HepG2 (cell line): ENCODE data around the gene EPM2A. TPM values are rescaled to one million over a fixed set of nuclear protein-coding genes. Genes with fewer than 3 reads are reported as not detected.

ENCODE experiments used
- ATAC-seq: fragments of 200-7000 bp; cut with Tn5 transposase; 3 replicates; pipeline ENCODE4 v1.9.1; 2020; ENCODE audit warnings: mild to moderate bottlenecking, moderate library complexity
- BruUV-seq: library from RNA; stranded (reverse); fragments of 400-500 nt; replicated peaks from 2 replicates; lab custom pipeline; 2021; lab: Mats Ljungman, UMichigan
- CTCF ChIA-PET: fragments of 300-600 bp; formaldehyde crosslinking; extraction: SDS; loops from one replicate; lab custom pipeline; 2021; ENCODE audit warnings: low total read pairs, inconsistent platforms, low intra/inter-chr PET ratio; lab: Yijun Ruan, JAX
- POLR2A ChIA-PET: fragments of 350-600 bp; sonication (Branson Sonifier 250); formaldehyde crosslinking; loops from one replicate; lab custom pipeline; 2020; ENCODE audit warnings: antibody characterized with exemption, inconsistent platforms; lab: Yijun Ruan, JAX
- DNase-seq: peaks from one replicate; pipeline ENCODE4 v3.0.0-alpha.2; 2015; ENCODE audit warnings: low spot score
- FAIRE-seq: peaks from 3 replicates; lab custom pipeline; 2011; peaks lifted over from hg19 to GRCh38; lab: Jason Lieb, UNC
- H2AFZ ChIP-seq: one replicate; pipeline ENCODE4 v1.6.1; 2011; ENCODE audit warnings: low read length, inconsistent platforms
- H3K27ac ChIP-seq: fragments of 300-600 bp; 3 replicates; pipeline ENCODE4 v1.8.0; 2011; ENCODE audit warnings: mixed run types, mild to moderate bottlenecking, mixed read lengths, low read length, inconsistent platforms; ENCODE audit not compliant: insufficient read depth; ENCODE audit errors: extremely low read length
- H3K27me3 ChIP-seq, 2 experiments: fragments of 200-600 bp in 1 of 2; 2 replicates in 1 of 2; 3 replicates in 1 of 2; pipeline versions ENCODE4 v1.6.0 to v1.8.0; 2011; ENCODE audit warnings: low read length in 2 of 2, mild to moderate bottlenecking in 2 of 2, moderate library complexity in 2 of 2, inconsistent platforms in 1 of 2; ENCODE audit not compliant: insufficient read depth in 2 of 2, control insufficient read depth in 1 of 2
- H3K36me3 ChIP-seq, 2 experiments: fragments of 200-600 bp in 1 of 2; replicated peaks in 1 of 2; 2 replicates in 1 of 2; 3 replicates in 1 of 2; pipeline versions ENCODE4 v1.5.1 to v1.8.0; 2011; ENCODE audit warnings: low read length in 2 of 2, inconsistent platforms in 1 of 2; ENCODE audit not compliant: insufficient read depth in 2 of 2, control insufficient read depth in 1 of 2
- H3K4me1 ChIP-seq: 2 replicates; pipeline ENCODE4 v1.5.1; 2012; ENCODE audit warnings: low read length, inconsistent platforms; ENCODE audit not compliant: insufficient read depth
- H3K4me2 ChIP-seq: 2 replicates; pipeline ENCODE4 v1.6.0; 2011; ENCODE audit warnings: low read depth, low read length, inconsistent platforms
- H3K4me3 ChIP-seq, 3 experiments: fragments of 200-600 bp in 1 of 3; sonication (generic), shearing (Covaris generic) in 1 of 3; replicated peaks in 1 of 3; 2 replicates each; pipeline ENCODE4 v1.5.1; 2011 to 2016; ENCODE audit warnings: low read length in 3 of 3, inconsistent platforms in 2 of 3, low read depth in 2 of 3, mild to moderate bottlenecking in 2 of 3, control low read depth in 1 of 3, mixed read lengths in 1 of 3; ENCODE audit not compliant: insufficient read depth in 1 of 3
- H3K79me2 ChIP-seq: one replicate; pipeline ENCODE4 v1.6.1; 2011; ENCODE audit warnings: low read length, inconsistent platforms; ENCODE audit not compliant: insufficient read depth
- H3K9ac ChIP-seq: 2 replicates; pipeline ENCODE4 v1.6.0; 2011; ENCODE audit warnings: mild to moderate bottlenecking, low read depth, low read length, inconsistent platforms; ENCODE audit not compliant: insufficient read depth
- H3K9me3 ChIP-seq: 2 replicates; pipeline ENCODE4 v1.5.1; 2012; ENCODE audit warnings: mild to moderate bottlenecking, low read length
- H4K20me1 ChIP-seq: 2 replicates; pipeline ENCODE4 v1.6.0; 2011; ENCODE audit warnings: inconsistent platforms, mild to moderate bottlenecking, low read length, moderate library complexity; ENCODE audit not compliant: insufficient read depth
- SMARCC2 ChIP-seq: fragments of 450-650 bp; IDR thresholded peaks from 2 replicates; pipeline ENCODE4 v1.6.1; 2017; ENCODE audit warnings: antibody characterized with exemption, mild to moderate bottlenecking
- ZC3H13 ChIP-seq: sonication (generic); formaldehyde crosslinking; IDR thresholded peaks from 2 replicates; pipeline ENCODE4 v1.8.1; 2023; ENCODE audit warnings: mild to moderate bottlenecking, missing genetic modification reagents, moderate library complexity
- ZFP91 ChIP-seq: sonication (generic); formaldehyde crosslinking; IDR thresholded peaks from 2 replicates; pipeline ENCODE4 v1.9.0; 2022; ENCODE audit warnings: missing genetic modification reagents, mild to moderate bottlenecking, borderline replicate concordance
- ZIK1 ChIP-seq: sonication (generic); formaldehyde crosslinking; IDR thresholded peaks from 2 replicates; pipeline ENCODE4 v1.5.0; 2020; ENCODE audit warnings: mild to moderate bottlenecking, low read depth, missing genetic modification reagents, borderline replicate concordance
- ZNF326 ChIP-seq: sonication (generic); formaldehyde crosslinking; IDR thresholded peaks from 2 replicates; pipeline ENCODE4 v1.4.0; 2020; ENCODE audit warnings: missing genetic modification reagents, borderline replicate concordance
- ZNF333 ChIP-seq: sonication (generic); formaldehyde crosslinking; IDR thresholded peaks from 2 replicates; pipeline ENCODE4 v1.4.0; 2020; ENCODE audit warnings: mild to moderate bottlenecking, missing genetic modification reagents, borderline replicate concordance
- ZNF468 ChIP-seq: sonication (generic); formaldehyde crosslinking; IDR thresholded peaks from 2 replicates; pipeline ENCODE4 v1.8.0; 2022; ENCODE audit warnings: mild to moderate bottlenecking, moderate library complexity, missing genetic modification reagents
- ZNF766 ChIP-seq: sonication (generic); formaldehyde crosslinking; IDR thresholded peaks from 2 replicates; pipeline ENCODE4 v1.5.0; 2020; ENCODE audit warnings: missing genetic modification reagents, borderline replicate concordance
- WGBS: methylation state at CpG from one replicate; pipeline ENCODE4 v1.1.6; 2017; ENCODE audit warnings: low lambda C conversion rate; 5-methylcytosine and 5-hydroxymethylcytosine counted together
- in situ Hi-C: cut with HindIII; loops from 2 replicates; pipeline ENCODE4 v1.10.0; 2017; ENCODE audit warnings: low pct_unique_long_range_greater_than_20kb; ENCODE audit not compliant: extremely low pct_ligation_motif_present
- intact Hi-C: fragments of 100-400 bp; cut with micrococcal nuclease; formaldehyde crosslinking; loops from one replicate; pipeline ENCODE4 v1.10.0; 2022; ENCODE audit not compliant: unreplicated experiment
- polyA plus RNA-seq, 8 experiments: library from polyadenylated mRNA; depleted of rRNA in 3 of 8; stranded (reverse) in 7 of 8; unstranded in 1 of 8; fragments of >200 nt; fragmentation: Illumina TruSeq in 4 of 8; extraction: Trizol in 4 of 8; gene quantifications; 2 replicates each; pipeline versions ENCODE4 v1.2.1 to v1.2.3, GENCODE V29; 2011 to 2016; ENCODE audit warnings: low read depth in 4 of 8, missing spikeins in 1 of 8, mixed read lengths in 1 of 8; ENCODE audit not compliant: insufficient read depth in 1 of 8
- total RNA-seq, 5 experiments: library from RNA; depleted of rRNA; stranded (reverse); fragments of >200 nt; fragmentation: Illumina TruSeq; extraction: Trizol; gene quantifications; 2 replicates each; pipeline ENCODE4 v1.2.3, GENCODE V29; 2016; ENCODE audit warnings: low read depth in 1 of 5

Gene EPM2A
- total and polyA plus RNA-seq, 2 of the 13 experiments (the other 11 are each of a cell fraction or from before 2014, with no cell fraction given), result 4.6 to 9.2 TPM

- TF ChIP-seq ZFP91, result no peak
- TF ChIP-seq ZC3H13 (CRISPR knock-in tag), result no peak
- TF ChIP-seq ZNF766 (CRISPR knock-in tag), result no peak
- TF ChIP-seq, all 625 proteins: peak for 0
These were observed 105.8 kb downstream of the EPM2A start (continued) for GRCh38 chr6:145629478-145629877.

GRCh38 chr6:145627451-145627850 lies 107.9 kb downstream of the EPM2A start:
- no peak for FAIRE-seq
- H3K27me3 ChIP-seq, result no peaks in the 10 kb centered on the region
- H3K4me2 ChIP-seq, result no peak overlapping the region
- H3K27ac ChIP-seq, result no peak overlapping the region
- H3K4me3 ChIP-seq, result no peak overlapping the region
- H3K9me3 ChIP-seq, result no peaks in the 10 kb centered on the region
- H3K9ac ChIP-seq, result no peak overlapping the region
- ChIA-PET CTCF (no interaction called here), POLR2A (no interaction called here)
- no peak for DNase-seq
- no TSS peak for BruUV-seq
- H4K20me1 ChIP-seq, result no peaks in the 10 kb centered on the region
- intact Hi-C loops (no loop called here), in situ Hi-C loops (no loop called here)
- no peak for ATAC-seq
- no peaks in the 10 kb centered on the region for H3K36me3 ChIP-seq
- WGBS, result 98% methylated on average over 8 of the region's 17 CpGs
- H2AFZ ChIP-seq, result no peak overlapping the region
- no peaks in the 10 kb centered on the region for H3K79me2 ChIP-seq
- TF ChIP-seq ZNF468 (CRISPR knock-in tag), result no peak
- no peak for TF ChIP-seq ZNF326 (CRISPR knock-in tag)
- no peak for TF ChIP-seq ZNF333
- no peak for TF ChIP-seq ZIK1 (CRISPR knock-in tag)
- no peak for TF ChIP-seq SMARCC2
- no peaks in the 10 kb centered on the region for H3K4me1 ChIP-seq
